GM19238 (cell line): ENCODE measurements around the gene BTBD16.

Experiments used
- DNase-seq: peaks from one replicate; pipeline ENCODE4 v3.0.0; 2011; ENCODE audit warnings: low spot score; ENCODE audit not compliant: insufficient read length

BTBD16 gene

GRCh38 chr10:122311716-122312115, 40.6 kb downstream of the BTBD16 start:
- no peak for DNase-seq

GRCh38 chr10:122316224-122316884, 45.3 kb downstream of the BTBD16 start:
- no peak for DNase-seq

GRCh38 chr10:122321960-122322359, 50.9 kb downstream of the BTBD16 start:
- DNase-seq, result no peak

GRCh38 chr10:122323189-122323588, 52.1 kb downstream of the BTBD16 start:
- no peak for DNase-seq

- no peak for DNase-seq
Observed at GRCh38 chr10:122323941-122324675, 53.0 kb downstream of the BTBD16 start.

- DNase-seq, result no peak
Observed at GRCh38 chr10:122325235-122325634, 54.1 kb downstream of the BTBD16 start.

DNA sequence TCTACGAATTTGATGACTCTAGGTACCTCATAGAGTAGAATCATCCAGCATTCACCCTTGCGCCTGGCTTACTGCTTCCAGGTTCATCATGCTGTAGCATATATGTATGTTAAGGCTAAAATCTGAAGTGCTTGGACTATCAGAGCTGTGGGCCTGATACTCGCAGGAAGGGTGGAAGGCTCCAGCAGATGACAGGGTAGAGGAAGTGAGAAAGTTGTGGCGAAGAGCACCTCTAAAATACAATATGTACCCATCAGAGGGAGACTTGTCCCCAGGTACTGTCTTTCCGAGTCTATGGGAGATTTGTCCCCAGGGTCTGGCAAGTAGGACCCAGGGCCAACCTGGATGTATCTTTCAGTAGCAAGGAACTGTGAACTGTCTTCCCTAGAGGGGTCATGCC, 55.3 kb downstream of the BTBD16 start:
- no peak for DNase-seq

- DNase-seq, result no peak
Observed at GRCh38 chr10:122326806-122327205, 55.7 kb downstream of the BTBD16 start.

GRCh38 chr10:122327237-122328206, 56.4 kb downstream of the BTBD16 start:
- no peak for DNase-seq

DNA sequence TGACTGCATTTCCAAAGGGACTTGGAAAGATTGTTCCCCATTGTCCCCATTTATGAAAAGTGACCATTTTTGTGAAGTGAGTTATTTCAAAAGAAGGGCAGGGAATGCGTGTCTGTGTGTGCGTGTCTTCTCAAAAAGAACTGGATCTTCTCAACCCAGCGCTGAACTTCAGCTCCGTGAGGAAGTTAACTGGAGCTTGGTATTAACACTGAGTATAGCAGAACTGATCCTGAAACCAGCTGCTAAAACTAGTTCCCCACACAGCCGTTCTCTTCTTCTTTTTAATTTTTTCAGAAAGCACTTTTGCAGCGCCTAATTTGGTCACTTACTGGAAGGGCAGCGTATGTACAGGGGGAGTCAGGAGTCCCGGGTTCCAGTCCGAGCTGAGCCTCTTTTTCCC, 57.6 kb downstream of the BTBD16 start:
- no peak for DNase-seq

DNA sequence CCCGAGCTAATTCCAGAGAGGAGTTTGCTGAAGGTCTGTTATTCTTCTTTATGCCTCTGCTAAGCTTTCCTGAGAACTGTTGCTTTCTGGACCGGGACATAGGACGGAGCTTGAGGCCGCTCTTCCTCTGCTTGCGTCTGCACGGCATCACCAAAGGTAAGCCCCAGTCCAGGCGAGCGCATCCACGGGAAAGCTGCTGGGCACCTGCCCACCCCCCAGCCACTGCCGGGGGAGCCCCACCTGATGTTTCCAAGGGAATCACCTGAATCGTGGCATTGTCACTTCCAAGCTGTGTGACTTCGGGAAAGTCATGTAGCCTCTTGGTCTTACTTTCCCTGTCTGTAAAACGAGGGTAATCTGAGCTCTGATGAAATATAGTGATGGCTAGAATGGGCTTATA, 58.3 kb downstream of the BTBD16 start:
- no peak for DNase-seq

- DNase-seq, result no peak
Observed at GRCh38 chr10:122331100-122331499, 60.0 kb downstream of the BTBD16 start.

DNA sequence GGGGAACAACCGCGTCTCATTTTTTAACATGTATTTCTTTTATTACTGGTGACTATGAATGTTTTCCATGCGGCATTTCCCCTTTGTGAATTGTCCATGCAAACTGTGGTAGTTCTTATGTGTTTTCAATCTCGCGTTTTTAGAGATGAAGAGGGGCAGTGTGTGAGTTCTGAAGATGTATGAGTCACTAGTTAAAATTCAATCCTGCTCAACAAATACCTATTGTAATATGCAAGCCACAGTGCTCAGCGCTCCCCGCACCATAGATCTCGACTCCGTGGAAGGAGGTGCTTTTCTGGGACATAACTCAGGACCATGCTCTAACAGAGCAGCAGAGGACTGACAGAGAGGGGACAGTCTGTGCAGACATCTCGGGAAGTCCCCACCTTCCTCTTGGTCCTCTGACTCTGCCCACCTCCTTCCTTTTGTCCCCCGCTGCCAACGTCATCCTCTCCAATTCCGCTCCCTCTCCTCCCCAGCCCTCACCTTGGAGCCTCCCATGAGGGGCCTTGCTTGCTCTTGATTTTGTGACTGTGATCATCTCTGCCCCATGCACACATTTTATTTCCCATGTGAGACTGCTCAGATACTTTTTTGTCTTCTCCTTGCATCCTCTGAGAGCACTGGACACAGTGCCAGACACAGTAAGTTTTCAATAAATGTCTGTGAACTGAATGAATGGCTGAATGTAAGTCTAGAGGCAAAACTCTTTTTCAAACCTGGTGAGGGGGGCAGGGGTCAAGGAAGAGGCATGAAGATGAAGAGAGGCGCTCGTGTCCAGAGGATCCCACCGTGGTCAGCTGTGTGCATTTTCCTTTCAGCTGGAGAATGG, 60.7 kb downstream of the BTBD16 start:
- DNase-seq, result no peak

DNA sequence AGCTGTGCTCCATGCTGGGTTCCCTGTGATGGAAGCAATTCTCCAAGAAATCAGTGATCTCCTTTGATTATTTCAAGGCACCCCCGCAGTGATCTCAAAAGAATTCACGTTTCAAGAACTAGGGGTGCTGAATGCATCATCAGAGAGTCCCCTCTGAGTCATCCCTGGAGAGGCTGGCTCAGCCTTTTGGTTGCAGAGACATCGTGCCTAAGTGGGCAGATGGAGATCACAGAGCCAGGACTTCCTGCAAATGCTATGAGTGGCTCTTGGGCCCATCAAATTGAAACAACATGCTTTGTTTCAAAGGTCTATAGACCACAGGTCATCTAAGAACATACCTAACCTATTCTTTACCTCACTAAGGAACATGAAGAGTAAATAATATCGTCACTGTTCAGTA, 61.9 kb downstream of the BTBD16 start:
- DNase-seq, result no peak

- DNase-seq, result no peak
Observed at GRCh38 chr10:122336332-122336731, 65.2 kb downstream of the BTBD16 start.

DNA sequence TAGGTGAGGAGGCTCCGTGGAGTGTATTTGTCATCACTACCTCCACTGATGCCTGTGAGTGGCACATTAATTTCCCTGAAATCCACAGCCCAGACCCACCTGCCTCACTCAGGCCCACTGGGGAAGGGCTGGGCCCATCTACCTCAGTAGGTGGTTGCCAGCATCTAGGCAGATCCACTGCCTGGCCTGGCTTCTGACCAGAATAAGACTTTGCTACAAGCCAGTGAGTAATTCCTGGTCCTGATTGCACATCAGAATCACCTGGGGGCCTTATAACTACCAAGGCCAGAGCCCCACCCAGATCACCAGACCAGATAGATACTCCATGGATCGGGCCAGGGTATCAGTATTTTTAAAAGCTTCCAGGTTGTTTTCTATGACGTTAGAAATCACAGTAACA, 65.9 kb downstream of the BTBD16 start:
- DNase-seq, result no peak

- no peak for DNase-seq
Observed at GRCh38 chr10:122338609-122339441, 67.7 kb downstream of the BTBD16 start.

- DNase-seq, result no peak
Observed at GRCh38 chr10:122341141-122341810, 70.2 kb downstream of the BTBD16 start.

DNA sequence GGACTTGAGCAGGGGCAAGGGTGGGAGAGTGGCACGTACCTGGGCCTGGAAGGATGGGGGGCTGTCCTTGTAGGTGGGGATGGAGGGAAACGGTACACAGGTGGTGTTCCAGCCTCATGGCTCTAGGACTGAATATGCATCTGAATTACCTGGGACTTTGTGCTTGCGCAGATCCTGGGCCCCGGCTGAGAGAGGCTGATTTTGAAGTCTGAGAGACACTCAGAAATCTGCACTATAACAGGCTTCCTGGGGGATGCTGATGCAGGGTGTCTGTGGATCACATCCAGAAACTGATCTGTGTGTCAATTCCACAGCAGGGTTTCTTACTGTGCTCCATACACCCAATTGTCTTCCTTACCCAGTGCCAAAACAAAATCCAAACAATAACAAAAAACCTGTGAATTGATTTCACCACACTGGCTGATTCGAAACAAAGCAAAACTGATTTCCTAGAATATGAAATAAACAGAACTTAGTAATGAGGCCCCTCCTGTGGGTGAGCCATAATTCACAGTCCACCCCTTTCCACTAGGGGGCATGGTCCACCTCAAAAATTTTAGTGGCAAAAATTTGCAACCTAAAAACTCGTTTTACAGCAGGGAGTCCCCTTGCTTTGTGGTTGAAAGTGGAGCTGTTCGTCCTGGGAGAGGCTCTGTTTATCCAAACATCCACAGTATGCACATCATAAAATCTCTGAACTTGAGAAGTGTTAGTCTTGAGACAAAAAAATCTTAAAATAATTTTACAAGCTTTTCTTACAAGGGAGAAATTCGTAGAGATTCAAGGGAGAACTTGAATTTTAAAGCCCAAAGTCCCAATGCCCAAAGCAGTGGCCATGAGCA, 71.4 kb downstream of the BTBD16 start:
- DNase-seq, result peak; percentile 21
